Embryonic facial prominence (tissue), 1 donor: Measurements from ENCODE around the gene CPSF3.

ENCODE experiments used
- DNase-seq: peaks from one replicate; pipeline ENCODE4 v3.0.0-alpha.2; 2016; ENCODE audit errors: extremely low spot score

CPSF3 gene

GRCh38 chr2:9419541-9419940 lies 3.9 kb upstream of the CPSF3 start:
- no peak for DNase-seq

DNA sequence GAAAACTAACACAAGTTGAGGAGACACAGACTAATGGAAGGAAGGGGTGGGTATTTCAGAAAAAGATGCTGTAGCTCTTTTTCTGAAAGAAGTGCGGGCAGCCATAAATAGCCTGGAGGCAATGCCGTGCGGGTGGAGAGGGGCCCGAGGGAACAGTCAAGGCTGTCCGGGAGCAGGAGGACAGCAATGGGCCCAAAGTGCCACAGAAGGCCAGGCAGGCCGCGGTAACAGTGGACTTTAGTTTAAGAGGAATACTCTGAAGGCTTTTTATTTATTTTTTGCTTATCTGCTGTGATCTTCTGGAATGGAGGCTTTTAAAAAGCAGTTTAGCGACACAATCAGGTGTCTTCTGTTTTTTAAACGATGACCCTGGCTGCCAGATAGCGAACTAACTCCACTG lies 3.0 kb upstream of the CPSF3 start:
- no peak for DNase-seq

DNA sequence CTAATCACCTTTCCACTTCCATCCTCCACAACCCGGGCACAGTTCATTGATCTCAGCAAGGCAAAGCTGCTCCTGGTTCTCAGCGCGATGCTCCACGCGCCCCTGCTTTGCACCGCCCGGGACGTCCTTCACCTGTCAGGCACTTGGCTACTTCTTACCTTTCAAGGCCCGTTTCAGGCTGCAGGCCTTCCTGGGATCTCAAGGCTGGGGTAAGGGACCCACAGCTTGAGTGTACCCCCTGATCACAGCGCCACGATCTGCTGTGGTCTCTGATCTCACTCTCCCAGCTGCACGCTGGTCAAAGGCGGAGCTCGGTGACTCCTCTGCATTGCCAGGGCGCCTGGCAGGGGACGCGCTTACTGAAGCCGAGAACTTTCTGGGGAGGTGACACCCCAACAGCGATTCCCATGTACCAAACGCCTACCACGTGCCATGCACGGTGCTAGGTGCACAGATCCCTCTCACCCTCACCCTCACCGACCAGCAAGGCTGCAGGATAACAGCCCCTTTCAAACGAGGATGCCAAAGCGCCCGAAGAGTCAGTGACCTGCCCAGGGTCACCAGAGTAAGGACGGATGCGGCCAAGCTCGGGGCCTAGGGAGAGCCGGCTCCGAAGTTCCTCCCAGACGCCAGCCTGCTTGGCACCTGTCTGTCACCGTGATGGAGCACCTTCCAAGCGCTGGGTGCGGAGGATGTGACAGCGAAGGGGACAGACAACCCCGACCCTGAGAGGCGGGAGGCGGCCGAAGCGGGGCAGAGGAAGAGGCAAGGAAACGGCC lies 944 bp upstream of the CPSF3 start:
- no peak for DNase-seq

GRCh38 chr2:9423922-9424272 lies 443 bp downstream of the CPSF3 start:
- no peak for DNase-seq

GRCh38 chr2:9424447-9425164 lies 1.2 kb downstream of the CPSF3 start:
- no peak for DNase-seq

DNA sequence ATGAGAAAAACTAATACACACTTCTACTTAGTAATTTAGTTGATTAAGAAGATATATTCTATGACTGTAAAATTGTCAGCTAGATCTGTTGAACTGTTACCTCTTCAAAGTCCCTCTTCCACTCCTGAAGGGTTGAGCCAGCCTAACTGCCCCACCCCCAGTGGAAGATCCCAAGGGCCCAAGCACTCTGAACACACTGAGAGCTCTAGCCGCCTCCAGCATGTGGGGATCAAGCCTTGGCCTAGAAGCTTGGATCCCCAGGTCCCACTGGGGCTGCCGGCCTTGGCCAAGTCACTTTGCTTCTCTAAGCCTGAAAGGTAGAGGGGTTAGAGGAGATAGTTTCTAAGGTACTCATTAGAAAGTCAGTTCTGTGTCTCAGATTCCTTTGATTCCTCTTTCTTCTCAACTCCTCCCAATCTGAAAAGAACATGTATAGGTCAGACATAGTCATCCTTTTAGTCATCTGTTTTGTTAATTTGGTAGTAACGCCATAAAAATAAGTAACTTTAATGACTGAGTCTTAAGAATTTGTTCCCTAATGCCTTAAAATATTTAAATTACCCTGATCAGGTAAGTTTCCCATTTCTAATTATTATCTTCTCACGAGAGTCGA lies 5.6 kb downstream of the CPSF3 start:
- no peak for DNase-seq

DNA sequence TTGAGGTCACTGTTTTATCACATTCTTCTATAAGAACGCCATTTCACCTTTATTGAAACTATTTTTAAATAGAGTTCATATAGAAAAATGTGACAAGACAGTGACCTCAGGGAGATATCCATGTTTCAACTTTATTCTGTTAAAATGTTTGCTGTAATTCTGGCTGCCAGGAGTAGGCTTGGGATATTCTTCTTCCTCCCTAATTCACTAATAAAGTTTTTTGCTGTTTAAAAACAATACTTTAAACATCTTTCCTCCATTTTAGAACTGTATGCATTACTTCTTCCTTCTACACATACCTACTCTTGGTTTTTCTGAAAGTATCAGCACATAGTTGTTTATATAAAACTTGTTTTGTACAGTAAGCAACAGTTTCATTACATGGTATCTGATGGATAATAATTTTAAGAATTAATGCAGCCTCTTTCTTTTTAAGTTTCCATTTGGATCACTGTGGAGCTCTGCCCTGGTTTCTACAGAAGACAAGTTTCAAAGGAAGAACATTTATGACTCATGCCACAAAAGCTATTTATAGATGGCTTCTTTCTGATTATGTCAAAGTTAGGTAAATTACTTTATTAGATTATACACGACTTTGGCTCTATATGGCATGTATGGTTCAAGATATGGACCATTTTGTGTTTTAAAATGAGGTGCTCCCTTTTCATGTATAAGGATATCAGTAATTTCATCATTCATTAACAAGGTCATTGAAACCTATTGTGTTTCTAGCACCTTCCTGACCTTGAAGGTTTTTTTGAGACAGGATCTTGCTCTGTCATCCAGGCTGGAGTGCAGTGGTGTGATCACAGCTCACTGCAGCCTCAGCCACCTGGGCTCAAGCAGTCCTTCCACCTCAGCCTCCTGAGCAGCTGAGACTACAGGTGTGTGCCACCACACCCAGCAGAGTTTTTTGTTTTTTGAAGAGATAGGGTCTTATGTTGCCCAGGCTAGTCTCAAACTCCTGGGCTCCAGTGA lies 7.2 kb downstream of the CPSF3 start:
- DNase-seq, result no peak

DNA sequence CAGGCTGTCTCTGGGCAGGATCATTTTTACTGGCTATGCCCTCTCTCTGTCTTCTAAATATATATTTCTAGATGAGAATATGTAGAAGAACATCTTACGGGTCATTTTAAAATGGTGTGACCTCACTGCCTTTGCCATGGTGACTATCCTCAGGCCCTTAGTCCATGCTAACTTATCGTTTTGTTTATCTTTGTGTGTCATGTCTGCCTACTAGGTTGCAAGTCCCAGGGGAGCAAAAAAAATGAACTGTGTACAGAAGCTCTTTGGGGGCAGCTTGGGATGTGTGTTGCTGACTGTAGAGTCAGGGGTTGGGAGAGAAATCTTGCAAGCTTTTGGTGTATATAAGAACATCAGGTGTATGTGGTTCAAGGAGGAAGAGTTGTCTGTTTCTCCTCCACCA lies 11.0 kb downstream of the CPSF3 start:
- DNase-seq, result no peak

DNA sequence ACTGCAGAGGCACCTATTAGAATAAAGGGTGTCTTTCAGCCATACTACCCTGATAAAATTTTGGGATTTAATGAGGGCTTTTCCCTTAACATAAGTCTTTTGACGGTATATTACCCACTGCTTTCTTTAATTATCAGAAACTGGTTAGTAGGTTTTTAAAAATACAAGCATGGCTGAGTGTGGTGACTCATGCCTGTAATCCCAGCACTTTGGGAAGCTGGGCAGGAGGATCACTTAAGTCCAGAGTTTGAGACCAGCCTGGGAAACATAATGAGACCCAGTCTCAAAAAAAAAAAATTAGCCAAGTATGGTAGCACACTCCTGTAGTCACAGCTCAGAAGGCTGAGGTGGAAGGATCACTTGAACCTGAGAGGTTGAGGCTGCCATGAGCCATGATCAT lies 16.1 kb downstream of the CPSF3 start:
- no peak for DNase-seq

GRCh38 chr2:9440058-9440727 lies 16.7 kb downstream of the CPSF3 start:
- no peak for DNase-seq

DNA sequence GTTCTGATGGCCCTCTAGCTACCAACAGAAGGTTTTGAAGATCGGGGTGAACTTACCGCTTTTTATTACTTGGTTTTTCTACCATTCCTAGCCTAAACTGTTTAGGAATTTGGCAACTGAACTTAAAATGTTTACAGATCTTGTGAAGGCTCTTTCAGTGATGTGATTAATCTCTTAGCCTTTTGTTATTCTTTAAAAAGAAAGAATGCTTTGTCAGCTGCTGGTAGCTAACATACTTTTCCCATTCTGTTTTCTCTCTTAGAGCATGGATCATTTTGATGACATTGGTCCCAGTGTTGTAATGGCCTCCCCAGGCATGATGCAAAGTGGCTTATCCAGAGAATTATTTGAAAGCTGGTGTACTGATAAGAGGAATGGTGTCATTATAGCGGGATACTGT lies 18.1 kb downstream of the CPSF3 start:
- DNase-seq, result no peak

DNA sequence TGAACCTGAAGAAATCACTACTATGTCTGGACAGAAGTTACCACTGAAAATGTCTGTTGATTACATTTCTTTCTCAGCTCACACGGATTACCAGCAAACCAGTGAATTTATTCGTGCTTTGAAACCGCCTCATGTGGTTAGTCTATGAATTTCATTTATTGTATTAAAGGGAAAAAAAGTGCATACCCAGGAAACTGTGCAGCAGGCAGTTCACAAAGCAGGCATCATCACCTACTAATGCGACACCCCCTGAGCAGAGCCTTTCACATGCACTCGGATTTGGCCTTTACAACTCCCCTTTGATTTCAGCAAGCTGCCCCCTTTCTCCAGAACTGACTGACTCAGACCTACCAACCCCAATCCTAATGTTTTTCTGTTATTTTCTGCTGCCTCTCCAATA lies 20.1 kb downstream of the CPSF3 start:
- no peak for DNase-seq

- DNase-seq, result no peak
Measured at GRCh38 chr2:9445089-9445488, 21.6 kb downstream of the CPSF3 start.

DNA sequence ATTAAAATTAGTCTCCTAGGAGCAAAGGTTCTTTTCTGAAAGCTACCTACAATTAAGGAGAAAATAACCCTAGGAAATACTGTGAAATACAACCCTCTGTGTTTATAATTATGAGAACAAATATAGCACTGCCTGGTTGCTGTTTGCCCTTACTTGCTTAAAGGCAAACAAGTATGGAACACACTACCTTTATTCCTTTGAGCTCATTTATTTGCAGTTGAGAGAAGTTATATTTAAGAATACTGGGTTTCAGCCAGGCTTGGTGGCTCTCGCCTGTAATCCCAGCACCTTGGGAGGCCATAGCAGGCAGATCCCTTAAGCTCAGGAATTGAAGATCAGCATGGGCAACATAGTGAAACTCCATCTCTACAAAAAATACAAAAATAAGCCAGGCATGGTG lies 27.8 kb downstream of the CPSF3 start:
- DNase-seq, result no peak

DNA sequence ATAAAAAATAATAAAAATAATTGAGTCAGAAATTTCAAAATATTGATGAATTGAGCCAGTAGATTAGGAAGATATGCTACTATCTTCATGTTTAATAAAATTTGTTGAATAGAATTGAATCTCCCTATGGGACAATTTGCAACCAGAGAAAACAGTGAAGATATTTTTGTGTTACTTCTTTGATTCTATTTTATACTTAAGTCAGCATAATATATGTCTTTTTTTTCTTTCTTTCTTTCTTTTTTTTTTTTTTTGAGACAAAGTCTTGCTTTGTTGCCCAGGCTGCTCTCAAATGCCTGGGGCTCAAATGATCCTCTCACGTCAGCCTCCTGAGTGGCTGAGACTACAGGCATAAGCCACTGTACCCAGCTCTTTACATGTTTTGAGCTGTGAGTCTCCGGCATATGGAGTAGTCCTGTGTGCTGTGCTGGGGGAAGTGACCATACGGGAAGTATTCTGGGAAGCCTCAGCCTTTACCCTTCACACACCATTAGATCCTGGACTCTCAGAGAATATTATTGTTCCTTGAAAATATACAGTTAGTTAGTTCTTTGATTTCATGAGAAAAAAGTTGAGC lies 37.1 kb downstream of the CPSF3 start:
- no peak for DNase-seq

DNA sequence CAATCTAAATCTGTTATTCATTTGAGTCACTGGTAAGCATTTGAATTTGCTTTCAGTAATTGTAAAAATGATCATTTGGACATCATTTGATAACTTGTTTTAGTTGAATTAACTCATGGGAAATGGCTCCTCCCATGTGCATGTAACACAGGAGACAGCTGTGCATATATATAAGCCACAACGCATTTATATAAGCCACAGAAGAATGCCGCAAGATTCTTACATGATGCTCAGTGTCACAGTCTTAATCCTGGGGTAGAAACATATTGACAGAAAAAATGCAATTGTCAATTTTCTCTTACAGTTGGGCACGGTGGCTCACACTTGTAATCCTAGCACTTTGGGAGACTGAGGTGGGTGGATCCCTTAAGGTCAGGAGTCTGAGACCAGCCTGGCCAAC lies 37.6 kb downstream of the CPSF3 start:
- DNase-seq, result no peak

- no peak for DNase-seq
Measured at GRCh38 chr2:9462313-9462712, 38.9 kb downstream of the CPSF3 start.

GRCh38 chr2:9462886-9463697 lies 39.6 kb downstream of the CPSF3 start:
- no peak for DNase-seq

DNA sequence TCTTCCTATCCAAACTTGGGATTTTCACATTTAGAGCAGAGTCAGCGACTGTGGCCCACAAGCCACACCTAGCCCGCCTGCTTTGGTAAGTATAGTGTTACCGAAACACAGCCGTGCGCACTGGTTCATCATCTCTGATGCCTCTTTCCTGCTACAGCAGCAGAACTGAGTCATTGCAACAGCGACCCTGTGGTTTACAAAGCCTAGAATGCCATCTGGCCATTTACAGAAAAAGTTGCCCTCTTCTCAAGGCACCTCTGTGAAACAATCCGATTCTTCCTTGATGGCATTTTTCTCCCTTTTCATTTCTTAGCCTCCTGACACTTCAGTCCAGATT lies 40.2 kb downstream of the CPSF3 start:
- DNase-seq, result no peak

- DNase-seq, result no peak
Measured at GRCh38 chr2:9465170-9465569, 41.7 kb downstream of the CPSF3 start.
